GM18861 (cell line): ENCODE measurements around the gene DLG3.
A peak's percentile ranks its signal among the peaks of the same experiment; 100 is the strongest.

Source experiments
- ATAC-seq: cut with Tn5 transposase; IDR thresholded peaks from one replicate; pipeline ENCODE4 v1.9.1; 2021; ENCODE audit not compliant: unreplicated experiment

The DLG3 gene

GRCh38 chrX:70437011-70437410 lies 7.6 kb upstream of the DLG3 start:
- no peak for ATAC-seq

- ATAC-seq, result no peak
These were observed 6.5 kb upstream of the DLG3 start for GRCh38 chrX:70437921-70438665.

GRCh38 chrX:70439016-70439415 lies 5.6 kb upstream of the DLG3 start:
- no peak for ATAC-seq

- ATAC-seq, result no peak
These were observed 2.4 kb upstream of the DLG3 start for GRCh38 chrX:70442224-70442623.

- no peak for ATAC-seq
These were observed 466 bp downstream of the DLG3 start for GRCh38 chrX:70444946-70445656.

- no peak for ATAC-seq
These were observed 1.3 kb downstream of the DLG3 start for GRCh38 chrX:70445951-70446350.

- no peak for ATAC-seq
These were observed 2.0 kb downstream of the DLG3 start for GRCh38 chrX:70446380-70447350.

GRCh38 chrX:70449457-70449966 lies 4.9 kb downstream of the DLG3 start:
- ATAC-seq, result no peak

GRCh38 chrX:70452143-70452733 lies 7.6 kb downstream of the DLG3 start:
- no peak for ATAC-seq

- no peak for ATAC-seq
These were observed 8.5 kb downstream of the DLG3 start for GRCh38 chrX:70453024-70453618.

- ATAC-seq, result peak; percentile 56
These were observed 10.1 kb downstream of the DLG3 start for GRCh38 chrX:70454441-70455365.

- ATAC-seq, result no peak
These were observed 10.9 kb downstream of the DLG3 start for GRCh38 chrX:70455366-70456202.

- no peak for ATAC-seq
These were observed 11.6 kb downstream of the DLG3 start for GRCh38 chrX:70456256-70456655.

- no peak for ATAC-seq
These were observed 16.4 kb downstream of the DLG3 start for GRCh38 chrX:70461026-70461425.

- ATAC-seq, result no peak
These were observed 19.4 kb downstream of the DLG3 start for GRCh38 chrX:70464051-70464450.

- no peak for ATAC-seq
These were observed 22.3 kb downstream of the DLG3 start for GRCh38 chrX:70466968-70467367.

- ATAC-seq, result no peak
These were observed 24.1 kb downstream of the DLG3 start for GRCh38 chrX:70468709-70469108.

GRCh38 chrX:70470850-70471289 lies 26.2 kb downstream of the DLG3 start:
- no peak for ATAC-seq
